Mucosa of descending colon (tissue), 3 donors: ENCODE measurements around the gene TNFSF15. TPM values are rescaled to one million over a fixed set of nuclear protein-coding genes. Genes with fewer than 3 reads are reported as not detected.

Experiments
- ATAC-seq: fragments of 200-7000 bp; cut with Tn5 transposase; one replicate; pipeline ENCODE4 v1.9.1; 2020; ENCODE audit warnings: mild to moderate bottlenecking, moderate library complexity
- DNase-seq, 3 donors: peaks; one replicate each; pipeline ENCODE4 v3.0.0-alpha.2; 2020
- H3K36me3 ChIP-seq: fragments of 200-600 bp; one replicate; pipeline ENCODE4 v1.8.0; 2021; ENCODE audit warnings: low read depth, mild to moderate bottlenecking
- H3K4me1 ChIP-seq: fragments of 200-600 bp; one replicate; pipeline ENCODE4 v1.8.0; 2021; ENCODE audit warnings: low read depth, mild to moderate bottlenecking
- H3K4me3 ChIP-seq: fragments of 200-600 bp; one replicate; pipeline ENCODE4 v1.8.0; 2021; ENCODE audit warnings: mild to moderate bottlenecking
- H3K9me3 ChIP-seq: fragments of 200-600 bp; one replicate; pipeline ENCODE4 v1.8.0; 2021; ENCODE audit warnings: mild to moderate bottlenecking
- intact Hi-C, 2 donors: fragments of 100-400 bp; cut with DNase I in 1 of 2; cut with micrococcal nuclease in 1 of 2; formaldehyde crosslinking; loops; one replicate each; pipeline versions ENCODE4 v1.11.0 to v1.11.1; 2022; cut with DNase I, micrococcal nuclease
- total RNA-seq, 3 donors: library from RNA; stranded (reverse); fragmentation: NEBNext Ultra II Directional in 2 of 3; extraction: Animal tissue kit (Norgen Biotek cat#: 25700) in 2 of 3; gene quantifications; one replicate each; pipeline versions ENCODE4 v1.2.1 to v1.2.4, GENCODE V29; 2021 to 2023
- TF ChIP-seq, protein P1 (sequence below): fragments of 200-600 bp; IDR thresholded peaks from one replicate; pipeline ENCODE4 v1.8.0; 2022; ENCODE audit warnings: antibody characterized with exemption, mild to moderate bottlenecking
- donor health status: DM: no; HTN: no; CAD: no; lungs with moderate emphysema.
- donor health status: DM: no; HTN: no; CAD: no.
- donor health status: DM: no; HTN: yes; CAD: no.

The TNFSF15 gene
- total RNA-seq, 3 donors from 2014 or later = 0.80 to 8.7 (median 2.8) TPM

DNA sequence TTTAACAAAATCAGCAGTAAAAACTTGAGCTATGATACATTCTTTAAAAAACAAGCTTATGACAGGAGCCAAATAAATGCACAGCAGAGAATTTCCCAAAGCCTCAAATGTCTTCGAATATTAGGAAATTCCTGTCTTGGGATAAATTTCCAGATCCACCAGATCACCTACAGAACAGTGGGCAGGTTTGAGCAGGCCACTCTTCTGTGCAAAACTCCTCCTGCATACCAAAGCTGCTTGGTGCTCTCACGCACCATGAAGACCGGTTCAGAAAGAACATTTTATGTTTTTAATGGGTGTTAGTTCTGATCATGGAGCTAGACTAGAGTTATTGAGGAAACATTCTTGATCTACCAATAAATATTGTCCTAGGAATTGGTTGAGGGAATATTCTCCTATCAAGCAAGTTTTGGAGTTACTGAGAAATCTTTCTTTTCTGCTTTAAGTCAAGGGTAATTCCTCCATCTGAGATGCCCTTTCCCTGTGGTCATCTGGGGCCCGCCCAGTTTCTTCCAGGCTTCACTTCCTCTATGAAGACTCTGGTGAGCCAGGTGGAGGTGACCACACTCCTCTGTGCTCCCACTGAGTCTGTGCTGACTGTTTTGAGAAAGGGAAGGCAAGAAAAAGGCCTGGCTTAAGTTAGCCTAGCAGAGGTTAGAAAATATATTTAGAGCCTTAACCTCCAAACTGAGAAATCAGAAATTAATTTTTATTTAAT lies 17.9 kb downstream of the TNFSF15 start:
- H3K4me1 ChIP-seq = no peaks in the 10 kb centered on the region
- no peak for DNase-seq
- intact Hi-C loops = no loop called here
- no peaks in the 10 kb centered on the region for H3K9me3 ChIP-seq
- no peak for ATAC-seq
- no peaks in the 10 kb centered on the region for H3K36me3 ChIP-seq
- TF ChIP-seq, protein P1, sequence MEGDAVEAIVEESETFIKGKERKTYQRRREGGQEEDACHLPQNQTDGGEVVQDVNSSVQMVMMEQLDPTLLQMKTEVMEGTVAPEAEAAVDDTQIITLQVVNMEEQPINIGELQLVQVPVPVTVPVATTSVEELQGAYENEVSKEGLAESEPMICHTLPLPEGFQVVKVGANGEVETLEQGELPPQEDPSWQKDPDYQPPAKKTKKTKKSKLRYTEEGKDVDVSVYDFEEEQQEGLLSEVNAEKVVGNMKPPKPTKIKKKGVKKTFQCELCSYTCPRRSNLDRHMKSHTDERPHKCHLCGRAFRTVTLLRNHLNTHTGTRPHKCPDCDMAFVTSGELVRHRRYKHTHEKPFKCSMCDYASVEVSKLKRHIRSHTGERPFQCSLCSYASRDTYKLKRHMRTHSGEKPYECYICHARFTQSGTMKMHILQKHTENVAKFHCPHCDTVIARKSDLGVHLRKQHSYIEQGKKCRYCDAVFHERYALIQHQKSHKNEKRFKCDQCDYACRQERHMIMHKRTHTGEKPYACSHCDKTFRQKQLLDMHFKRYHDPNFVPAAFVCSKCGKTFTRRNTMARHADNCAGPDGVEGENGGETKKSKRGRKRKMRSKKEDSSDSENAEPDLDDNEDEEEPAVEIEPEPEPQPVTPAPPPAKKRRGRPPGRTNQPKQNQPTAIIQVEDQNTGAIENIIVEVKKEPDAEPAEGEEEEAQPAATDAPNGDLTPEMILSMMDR = no peak
- no peak overlapping the region for H3K4me3 ChIP-seq

DNA sequence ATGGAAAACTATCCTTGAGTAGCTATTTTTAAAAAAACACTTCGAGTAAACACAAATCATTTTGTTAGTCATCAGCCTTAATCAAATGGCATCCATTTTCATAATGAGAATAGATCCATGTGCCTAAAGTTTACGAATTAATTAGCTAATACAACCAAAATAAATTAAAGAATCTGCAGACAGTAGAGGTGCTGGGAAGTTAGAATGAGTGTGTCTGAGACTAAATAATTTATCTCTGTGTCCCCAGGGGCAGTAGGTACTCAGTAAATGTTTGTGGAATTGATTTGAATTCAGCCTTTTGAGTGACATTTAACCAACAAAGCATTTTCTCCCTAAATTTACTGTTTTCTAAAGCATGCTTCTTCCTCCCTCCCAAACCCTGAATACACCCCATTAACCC lies 18.6 kb downstream of the TNFSF15 start:
- Histone ChIP-seq H3K36me3 (no peaks in the 10 kb centered on the region), H3K9me3 (no peaks in the 10 kb centered on the region), H3K4me1 (no peaks in the 10 kb centered on the region), H3K4me3 (no peak overlapping the region)
- ATAC-seq (no peak), DNase-seq (no peak)
- intact Hi-C loops = no loop called here
- TF ChIP-seq, protein P1 = no peak

DNA sequence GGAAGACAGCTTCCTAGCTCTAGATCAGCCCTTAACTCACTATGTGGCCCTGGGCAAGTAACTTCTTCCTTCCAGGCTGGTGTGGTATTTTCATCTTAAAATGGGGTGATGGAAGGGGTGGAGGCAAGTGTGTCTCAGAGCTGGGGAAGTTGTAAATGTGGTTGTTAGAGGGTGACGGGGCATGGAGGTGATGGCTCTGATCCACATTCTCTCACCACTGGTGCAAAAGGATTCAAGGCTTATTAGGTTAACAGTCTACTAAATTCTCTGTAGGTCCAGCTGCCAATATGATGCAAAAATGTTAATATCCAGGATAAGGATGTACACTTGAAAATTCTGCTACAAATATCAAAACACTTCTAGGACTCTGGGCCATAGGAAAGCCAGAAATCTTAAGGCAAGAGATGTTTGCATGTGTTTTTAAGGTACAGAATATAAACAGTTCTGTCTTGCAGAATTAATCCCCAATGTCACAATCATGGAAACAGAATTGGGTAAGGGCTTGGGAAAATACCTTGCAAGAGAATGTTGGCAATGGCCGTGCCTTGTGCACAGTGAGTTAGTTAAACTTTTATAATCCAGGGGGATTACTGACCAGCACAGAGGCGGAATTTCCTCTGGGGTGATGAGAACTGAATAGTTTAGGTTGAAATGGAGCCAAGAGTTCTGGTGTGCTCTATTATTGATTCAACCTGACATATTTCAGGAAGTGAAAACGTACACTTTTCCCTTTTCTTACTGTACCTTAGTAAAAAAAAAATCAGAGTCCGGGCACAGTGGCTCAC lies 19.8 kb downstream of the TNFSF15 start:
- Histone ChIP-seq H3K4me1 (no peaks in the 10 kb centered on the region), H3K4me3 (no peak overlapping the region), H3K36me3 (no peaks in the 10 kb centered on the region), H3K9me3 (no peaks in the 10 kb centered on the region)
- TF ChIP-seq, protein P1 = no peak
- DNase-seq (no peak), ATAC-seq (no peak)
- intact Hi-C loops = no loop called here

DNA sequence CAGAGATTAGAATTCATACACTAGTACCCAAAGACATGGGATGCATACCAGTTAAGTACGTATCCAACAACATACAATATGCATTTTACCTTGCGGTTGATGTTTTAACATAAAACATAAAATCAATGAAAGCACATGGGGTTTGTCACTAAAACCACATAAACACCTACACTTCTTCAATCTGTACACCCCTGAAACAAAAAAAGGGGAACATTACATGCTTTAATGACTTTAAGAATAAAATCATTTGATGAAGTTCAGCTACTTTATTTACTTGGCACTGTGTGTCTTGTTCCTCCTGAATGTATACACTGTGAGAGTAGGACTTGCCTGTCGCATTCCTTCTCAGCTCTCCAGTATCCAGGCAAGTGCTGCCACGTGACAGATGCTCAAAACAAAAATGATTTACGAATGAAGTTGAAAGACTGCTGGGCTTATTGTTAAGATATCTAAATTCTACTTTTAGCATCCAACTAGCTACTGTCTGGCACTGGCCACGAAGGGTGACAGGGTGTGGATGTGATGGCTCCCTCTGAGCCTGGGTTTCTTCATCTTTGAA lies 21.0 kb downstream of the TNFSF15 start:
- no peaks in the 10 kb centered on the region for H3K9me3 ChIP-seq
- no peaks in the 10 kb centered on the region for H3K36me3 ChIP-seq
- TF ChIP-seq, protein P1 = no peak
- H3K4me3 ChIP-seq = no peak overlapping the region
- no peaks in the 10 kb centered on the region for H3K4me1 ChIP-seq
- ATAC-seq (no peak), DNase-seq (no peak)
- intact Hi-C loops = no loop called here

DNA sequence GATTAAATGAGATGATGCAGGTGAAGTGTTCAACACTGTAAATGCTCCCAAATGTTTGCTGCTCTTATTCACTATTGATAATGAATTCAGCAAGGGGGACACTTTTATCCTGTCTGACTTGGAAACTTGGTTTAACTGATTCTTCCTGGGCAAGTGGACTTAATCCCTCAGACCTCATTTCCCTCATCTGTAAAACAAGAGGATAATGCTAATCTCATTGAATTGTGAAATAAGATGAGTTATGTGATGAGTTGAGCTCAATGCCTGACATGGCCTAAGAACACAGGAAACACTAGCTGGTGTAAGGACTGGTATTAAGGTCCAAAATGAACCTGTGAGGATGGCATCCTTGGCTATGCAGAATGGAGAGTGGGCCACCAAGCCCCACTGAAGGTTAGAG lies 23.3 kb downstream of the TNFSF15 start:
- Histone ChIP-seq H3K4me1 (peaks cover 5% of the 10 kb centered on the region), H3K36me3 (no peaks in the 10 kb centered on the region), H3K9me3 (no peaks in the 10 kb centered on the region), H3K4me3 (no peak overlapping the region)
- intact Hi-C loops = no loop called here
- ATAC-seq (no peak), DNase-seq (no peak)
- TF ChIP-seq, protein P1 = no peak
